ENCODE results near the gene MORF4L2.

Gene MORF4L2, protein sequence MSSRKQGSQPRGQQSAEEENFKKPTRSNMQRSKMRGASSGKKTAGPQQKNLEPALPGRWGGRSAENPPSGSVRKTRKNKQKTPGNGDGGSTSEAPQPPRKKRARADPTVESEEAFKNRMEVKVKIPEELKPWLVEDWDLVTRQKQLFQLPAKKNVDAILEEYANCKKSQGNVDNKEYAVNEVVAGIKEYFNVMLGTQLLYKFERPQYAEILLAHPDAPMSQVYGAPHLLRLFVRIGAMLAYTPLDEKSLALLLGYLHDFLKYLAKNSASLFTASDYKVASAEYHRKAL

DNA sequence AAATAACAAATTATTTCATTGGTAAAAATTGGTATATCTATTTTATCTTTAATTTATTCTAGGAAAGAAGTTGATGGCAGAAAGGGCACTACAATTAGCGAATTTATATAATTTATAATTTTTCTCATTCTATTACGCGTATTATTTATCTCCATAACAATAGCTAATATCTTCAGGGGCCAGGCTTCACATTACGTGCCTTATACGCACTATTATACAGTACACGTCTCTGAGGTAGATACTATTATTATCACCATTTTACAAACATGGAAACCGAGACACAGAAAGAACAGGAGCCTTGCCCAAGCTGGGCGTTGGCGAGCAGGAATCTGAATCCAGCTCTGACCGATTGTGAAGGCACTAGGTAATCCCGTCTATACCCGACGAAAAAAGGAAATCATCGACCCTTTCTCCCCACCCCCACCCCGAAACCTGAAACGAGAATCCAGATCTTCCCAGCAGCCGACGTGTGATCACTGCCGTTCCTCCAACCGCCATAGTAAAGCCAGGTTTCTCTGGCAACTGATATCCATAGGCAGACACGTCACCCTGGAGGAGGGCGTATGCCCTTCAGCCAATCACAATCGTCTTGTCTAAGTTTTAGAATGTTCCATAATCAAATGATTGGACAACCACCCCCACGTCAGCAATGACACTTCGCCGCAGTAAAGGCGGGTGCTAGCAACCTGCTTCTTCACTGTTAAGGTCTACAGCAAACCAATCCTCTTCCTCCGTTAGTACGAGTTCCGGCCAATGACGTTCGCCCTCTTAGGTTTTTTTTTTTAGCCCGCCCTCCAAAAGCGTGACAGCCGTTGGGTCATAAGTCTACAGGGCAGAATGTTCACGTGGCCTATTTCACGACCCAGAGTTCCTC, at the start of gene MORF4L2:
Gene MORF4L2 (minus strand): TSS at position 501 of the 874 bp plus-strand sequence. CDS start 9,672 bp downstream, outside the sequence.
- peak; percentile 95 for DNase-seq

DNA sequence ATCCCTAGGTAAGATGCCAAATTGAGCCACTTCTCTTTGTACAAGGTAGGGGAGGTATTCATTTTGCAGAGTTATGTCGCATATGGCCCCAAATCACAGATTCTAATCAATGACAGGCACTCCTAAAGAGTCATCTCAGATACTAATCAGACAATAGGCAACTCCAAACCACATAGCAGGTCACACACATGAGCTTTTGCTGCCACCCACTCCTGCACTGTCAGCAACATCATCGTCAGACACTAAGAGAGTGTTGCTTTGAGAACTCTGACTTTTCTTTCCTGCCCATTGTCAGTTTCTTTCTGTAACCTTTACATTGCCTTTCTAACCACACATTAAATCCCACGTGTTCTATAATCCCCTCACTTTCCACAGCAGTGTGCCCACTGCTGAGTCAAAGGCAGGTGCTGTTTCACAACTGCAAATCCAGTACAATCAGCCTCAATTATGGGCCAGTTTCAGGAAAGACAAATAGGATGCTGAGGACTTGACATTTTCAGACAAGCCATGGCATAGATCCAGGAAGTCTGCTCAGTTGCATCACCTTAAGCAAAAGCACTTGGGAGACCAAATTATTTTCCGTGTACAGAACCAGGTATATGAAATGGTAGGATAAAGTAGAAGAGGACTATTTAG, 47.7 kb upstream of the MORF4L2 start:
- no peak for DNase-seq

DNA sequence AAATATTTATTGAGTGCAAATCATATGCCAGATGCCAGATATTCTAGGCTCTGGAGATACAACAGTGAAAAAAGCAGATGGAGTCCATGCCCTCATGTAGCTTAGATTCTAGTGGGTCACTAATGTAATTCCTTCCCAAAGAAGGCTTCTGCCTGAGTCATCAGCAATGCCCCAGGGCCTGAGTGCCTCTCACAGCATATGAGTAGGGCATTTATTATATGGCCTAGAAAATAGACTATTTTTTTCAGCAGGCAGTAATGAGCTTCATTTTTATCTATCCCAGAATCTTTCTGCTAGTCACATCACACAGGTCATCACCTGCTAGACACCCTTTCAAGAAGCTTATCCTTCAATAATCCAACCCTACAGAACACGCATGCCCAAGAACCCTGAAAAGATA, 46.5 kb upstream of the MORF4L2 start:
- DNase-seq = no peak

DNA sequence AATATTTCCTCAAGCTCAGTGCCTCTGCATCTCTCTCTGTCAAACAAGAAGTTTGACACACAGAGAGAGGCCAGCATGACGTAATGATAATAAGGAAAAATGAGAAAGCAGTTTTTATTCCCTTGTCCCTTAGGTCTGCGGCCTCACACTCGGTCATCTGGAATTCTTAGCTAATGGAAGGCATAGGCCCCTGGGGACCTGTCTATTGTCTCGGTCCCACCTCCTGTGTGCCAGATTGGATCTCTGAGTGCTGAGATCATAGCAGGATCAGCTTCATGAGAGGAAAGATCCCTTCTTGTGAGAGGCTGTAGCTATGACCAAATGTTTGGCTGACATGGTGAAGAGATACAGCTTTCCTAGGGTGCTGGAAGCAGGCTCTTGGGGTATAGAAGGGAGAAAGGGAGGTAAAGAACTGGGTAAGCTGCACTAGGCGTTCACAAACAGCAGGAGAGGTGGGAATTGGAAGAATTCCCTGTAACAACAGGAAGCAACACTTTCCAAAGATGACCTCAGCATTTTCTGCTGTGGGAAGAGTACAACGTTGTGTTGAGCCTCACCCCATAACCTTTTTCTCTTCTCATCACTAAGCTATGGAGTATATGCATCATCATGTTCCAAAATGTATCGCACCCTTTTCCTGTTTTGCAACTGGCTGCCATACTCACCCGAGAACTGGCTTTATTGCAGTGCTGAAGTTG, 44.4 kb upstream of the MORF4L2 start:
- peak; percentile 86 for DNase-seq

DNA sequence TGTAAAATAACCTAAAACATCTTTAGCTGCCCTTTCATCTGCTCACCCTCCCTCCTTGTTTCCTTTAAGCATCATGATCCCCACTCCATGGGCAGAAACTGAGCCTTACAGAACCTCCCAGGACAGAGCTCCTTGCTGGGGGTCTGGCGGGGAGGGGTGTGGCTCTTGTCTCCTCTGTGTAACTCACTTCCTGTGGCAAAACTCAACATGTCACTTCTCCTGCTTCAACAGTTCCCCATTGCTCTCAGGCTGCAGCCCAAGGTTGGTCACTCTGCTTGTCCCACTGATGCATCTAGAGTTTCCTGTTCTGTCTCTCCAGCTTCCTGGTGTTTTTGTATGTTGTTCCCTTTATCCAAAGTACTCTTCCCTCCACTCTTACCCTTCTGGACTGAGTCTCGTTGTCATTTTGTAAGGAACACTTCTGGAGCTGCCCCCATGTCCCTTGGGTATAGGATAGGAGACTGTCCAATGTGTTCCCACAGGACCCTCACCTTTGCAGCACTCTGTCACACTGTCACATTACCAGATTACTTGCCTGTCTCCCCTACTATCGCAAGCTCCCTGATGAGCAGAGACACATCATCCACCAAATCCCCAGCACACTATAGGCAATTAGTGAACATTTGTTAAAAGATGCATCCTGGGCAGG, 43.8 kb upstream of the MORF4L2 start:
- no peak for DNase-seq

DNA sequence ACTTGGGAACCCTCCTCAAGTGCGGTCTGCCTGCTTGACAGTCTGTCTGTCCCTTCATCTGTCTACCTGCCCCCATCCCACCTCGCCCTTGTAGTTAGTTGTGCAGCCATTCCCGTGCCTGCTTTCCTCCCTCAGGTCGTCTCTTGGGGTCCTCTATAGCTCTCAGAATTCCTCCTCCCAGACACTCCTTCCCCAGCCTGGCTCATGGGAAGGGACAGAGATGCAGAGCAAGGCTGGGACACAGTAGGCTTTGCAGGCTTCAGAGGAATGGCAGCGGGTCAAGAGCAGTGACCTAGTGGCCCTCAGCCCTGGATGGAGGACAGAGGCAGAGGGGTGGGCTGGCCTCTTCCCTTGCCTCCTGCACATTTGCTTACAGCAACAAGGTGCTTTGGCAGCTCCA, 42.5 kb upstream of the MORF4L2 start:
- DNase-seq = no peak

DNA sequence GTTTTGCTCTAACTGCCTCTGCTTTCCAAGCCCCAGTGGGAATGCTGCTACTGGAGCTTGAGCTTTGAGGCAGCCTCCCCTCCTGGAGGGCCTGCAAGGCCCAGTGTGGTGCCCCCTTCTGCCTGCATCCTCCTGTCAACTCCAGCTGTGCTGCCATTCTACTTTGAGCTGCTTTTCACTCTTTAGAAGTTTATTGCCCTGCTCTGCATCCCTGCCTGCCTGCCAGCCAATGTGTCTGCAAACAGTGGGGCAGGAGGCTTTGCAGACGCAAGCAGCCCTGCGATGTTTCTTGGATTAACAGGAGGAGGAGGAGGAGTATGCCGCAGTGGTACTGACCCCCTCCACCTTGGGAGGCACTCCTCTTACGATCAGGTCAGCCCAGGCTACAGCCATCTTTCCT, 40.6 kb upstream of the MORF4L2 start:
- DNase-seq = no peak

DNA sequence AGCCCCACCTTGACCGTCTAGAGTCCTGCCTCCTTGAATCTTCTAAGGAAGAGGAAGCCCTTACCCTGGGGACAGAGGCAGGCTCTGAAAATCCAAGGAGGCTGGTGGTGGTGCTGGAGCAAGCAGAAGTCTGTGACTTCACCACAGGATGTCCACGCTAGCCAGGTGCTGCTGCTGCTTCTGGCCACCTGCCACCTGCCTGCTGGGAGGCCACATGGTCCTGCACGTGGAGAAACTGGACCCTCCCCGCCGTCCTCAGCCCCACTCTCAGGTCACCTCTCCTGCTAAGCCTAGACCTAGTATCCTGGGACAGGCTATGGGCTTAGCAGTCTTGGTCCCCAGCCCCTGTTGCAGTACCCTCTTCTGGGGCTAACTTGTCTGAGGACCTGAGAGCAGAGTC, 40.0 kb upstream of the MORF4L2 start:
- no peak for DNase-seq

DNA sequence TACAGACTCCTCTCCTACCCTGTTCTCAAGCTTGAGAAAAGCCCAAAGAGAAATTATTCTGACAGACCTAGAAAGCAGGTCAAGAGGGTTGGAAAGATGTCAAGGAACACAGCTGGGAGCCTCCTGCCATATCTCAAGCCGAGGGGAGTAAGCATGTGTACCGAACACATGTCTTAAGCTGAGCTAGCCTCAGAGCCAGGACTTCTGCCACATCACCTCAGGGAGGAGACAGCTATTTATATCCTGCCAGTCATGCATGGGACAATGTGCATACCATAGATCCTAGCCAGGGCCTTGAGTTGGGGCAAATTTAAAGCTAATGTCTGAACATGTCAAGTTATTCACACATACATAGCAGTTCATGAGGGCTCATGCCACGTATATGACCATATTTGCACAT, 36.0 kb upstream of the MORF4L2 start:
- DNase-seq = no peak

DNA sequence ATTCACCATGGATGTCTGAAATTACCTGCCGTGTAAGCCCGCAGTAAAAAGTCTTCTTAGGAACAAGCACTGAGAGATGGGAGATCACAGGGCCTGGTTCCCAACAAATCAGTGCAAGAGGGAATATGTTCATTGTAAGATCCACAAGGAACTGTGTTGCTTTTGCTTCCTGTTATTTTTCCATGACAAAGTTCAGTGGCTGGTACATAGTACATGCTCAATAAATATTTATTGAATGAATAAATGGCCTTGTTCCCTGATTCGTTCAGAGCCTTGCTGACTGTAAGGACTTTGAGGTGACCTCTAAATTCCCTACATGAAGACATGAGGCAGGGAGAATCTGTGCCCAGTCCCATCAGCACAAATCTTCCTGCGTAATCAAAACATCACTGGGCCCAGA, 31.6 kb upstream of the MORF4L2 start:
- DNase-seq = no peak

DNA sequence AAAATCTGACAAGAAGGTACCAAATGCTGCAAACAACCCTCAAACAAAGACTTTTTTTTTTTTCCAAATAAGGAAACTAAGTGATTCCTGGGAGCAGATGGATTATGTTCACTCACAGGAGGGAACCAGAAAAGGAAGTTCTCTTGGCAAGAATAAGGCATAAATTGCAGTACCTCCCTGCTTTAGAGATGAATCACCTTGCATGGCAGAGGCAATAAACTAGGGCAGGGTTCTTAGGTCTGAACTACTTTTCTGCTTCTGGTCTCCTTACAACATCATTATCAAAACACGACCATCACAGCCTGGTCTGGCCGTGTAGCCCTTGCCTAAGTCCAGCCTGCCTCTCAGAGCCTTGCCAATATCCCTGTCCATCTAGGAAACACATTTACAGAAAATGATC, 30.5 kb upstream of the MORF4L2 start:
- DNase-seq = peak; percentile 94

DNA sequence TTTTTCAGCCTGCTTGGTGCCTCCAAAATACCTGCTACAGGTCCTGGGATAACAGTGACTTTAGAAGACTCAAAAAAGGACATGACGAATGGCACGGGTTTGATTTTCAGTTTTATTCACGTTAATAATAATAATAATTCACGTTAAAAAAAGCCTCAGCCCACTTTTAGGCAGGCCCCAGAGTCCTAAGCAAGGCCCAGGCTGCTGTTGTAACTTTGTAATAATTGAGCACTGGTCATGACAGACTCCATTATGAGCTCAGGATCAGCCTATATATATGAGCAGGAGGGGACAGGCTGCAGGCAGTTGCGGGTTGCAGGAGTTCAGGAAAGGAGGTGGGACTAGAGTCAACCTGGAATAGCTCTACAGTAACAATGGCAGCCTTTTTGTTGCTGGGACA, 24.1 kb upstream of the MORF4L2 start, which contains the start of gene TMEM31:
Gene TMEM31 (plus strand): TSS at position 301 of the 400 bp plus-strand sequence. CDS start 1,350 bp downstream, outside the sequence.
- no peak for DNase-seq

DNA sequence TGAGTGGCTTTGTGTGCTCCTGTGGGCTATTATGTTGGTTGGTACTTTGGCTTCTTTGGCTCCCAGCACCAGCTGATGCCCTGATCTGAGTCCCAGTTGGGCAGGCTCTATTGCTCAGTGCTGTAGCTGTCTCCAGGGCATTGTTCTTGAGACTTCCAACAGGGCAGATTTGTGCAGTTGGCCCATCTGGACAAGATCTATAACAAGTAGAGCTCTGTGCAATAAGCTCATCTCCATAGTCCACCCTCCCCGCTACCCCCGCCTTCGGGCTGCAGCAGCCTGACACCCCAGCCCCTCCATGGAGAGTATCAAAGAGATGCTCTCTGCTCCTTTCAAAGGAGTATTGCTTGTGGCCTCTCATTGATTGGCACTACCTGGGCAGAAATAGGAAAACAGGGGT, 18.4 kb upstream of the MORF4L2 start:
- no peak for DNase-seq

DNA sequence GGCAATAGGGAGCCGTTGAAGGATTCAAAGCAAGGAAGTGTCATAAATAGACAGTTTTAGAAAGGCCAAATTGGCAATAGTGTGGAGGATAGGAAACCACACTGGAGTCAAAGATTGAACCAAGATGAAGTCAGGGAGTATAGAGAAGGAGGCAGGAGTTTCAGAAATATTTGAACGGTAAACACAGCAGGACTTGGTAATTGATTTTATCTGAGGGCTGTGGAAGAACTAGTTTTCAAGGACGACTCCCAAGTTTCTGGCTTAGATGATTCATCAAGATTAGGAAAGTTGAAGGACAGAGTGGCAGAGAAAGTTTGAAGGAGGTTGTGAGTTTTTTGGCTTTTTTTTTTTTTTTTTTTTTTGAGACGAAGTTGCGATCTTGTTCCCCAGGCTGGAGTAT, 12.7 kb upstream of the MORF4L2 start:
- DNase-seq = no peak

DNA sequence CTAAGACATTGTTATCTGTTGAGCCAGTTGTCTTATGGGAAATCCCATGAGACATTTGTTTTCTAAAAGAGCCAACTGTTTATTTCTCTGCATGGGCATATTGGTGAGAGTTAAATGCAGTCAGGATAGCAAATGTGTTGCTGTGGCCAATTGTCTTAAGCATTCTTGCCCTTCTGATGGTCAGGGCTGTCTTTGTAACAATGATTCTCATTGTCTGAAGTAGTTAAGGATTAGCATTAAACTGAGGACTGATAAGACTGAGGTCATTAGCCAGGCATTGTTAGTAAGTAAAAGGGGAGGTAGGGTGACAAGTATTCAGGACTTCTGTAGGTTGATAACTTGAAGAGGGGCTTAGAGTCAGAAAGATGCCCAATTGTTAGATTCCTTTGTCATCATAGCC, 11.2 kb upstream of the MORF4L2 start:
- DNase-seq = no peak

DNA sequence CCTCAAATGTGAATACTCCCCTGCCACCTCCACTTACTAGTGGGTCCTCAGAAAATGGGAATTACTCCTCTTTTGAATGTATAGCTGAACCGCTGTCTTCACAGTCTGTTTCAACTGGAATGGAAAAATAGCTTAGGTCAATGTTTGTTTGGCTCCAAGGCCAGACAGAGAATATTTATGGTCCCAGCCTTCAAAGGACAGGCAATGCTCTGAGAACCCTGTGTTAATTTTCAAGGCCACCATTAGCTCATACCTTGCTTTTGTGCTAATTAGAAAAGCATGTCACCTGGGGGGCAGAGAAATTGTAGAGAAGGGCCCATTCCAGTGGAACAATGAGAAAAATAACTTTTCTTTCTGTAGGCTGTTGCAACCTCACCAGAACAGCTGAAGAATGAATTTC, 4.6 kb upstream of the MORF4L2 start:
- DNase-seq = no peak

DNA sequence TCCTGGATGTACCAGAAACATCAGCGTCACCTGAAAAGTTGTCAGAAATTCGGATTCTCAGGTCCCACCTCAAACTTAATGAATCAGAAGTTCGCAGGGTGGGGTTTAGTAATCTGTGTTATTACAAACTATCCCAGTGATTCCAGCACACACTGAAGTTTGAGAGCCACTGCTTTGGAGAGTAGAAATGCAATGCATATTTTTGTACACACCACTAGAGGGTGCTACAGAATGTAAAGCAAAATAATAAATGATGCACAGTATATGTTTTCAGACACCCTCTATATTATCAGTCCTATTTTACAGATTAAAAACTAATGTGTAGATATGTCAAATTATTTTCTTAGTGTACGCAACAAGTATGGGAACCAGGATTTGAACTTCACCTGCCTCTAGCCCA, 2.4 kb upstream of the MORF4L2 start:
- peak; percentile 43 for DNase-seq

DNA sequence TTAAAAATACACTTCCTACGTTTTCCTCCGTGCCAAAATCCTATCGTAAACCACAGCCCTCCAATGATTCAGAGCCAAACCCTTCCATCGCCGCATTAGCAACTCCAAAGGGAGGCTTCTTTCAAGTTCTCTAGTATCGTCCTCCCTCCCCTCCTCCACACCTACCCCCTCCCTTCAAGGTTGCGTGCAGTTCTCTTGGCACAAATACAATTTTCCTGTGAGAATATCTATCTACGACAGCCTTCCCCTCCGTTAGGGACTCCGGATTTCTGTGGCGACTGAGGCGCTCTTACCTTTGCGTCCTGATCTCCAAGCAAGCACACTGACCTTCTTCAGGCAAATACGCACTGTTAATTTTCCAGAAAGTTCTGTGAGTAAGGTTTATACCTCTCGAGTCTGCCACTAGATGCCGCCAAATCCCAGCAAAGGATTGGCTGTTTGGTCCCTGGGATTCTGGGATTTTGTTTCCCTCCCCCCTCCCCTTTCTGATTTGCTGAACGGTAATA, 1.2 kb upstream of the MORF4L2 start:
- peak; percentile 66 for DNase-seq

DNA sequence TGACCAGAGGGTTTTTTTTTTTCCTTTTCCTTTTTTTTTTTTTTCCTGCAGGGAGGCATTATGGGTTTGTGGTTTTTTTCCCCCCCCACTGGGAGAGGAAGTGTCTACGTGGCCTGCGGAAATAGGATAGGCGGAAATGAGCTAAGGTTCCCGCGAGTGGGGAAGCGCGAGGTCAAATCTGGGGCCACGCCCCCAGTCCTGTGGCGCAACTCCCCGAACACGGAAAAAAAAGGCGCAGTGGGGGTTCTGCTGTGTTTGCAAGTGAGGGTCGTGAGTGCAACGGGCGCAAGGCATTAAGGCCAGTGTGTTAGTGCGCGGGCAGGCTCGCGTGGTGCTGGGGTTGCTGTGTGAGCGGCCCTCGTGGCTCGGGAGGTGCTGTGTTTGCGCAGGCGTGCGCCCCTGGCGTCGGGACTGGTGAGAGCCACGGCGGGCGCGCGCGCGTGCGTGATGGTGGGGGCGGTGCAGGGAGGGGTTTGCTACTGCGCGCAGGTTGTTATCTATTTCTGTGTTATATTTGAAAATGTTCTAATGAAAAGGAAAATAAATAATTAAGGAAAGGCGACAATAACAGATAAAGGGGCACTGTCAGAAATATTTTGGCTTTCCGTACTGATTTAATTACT, 685 bp upstream of the MORF4L2 start:
- no peak for DNase-seq

DNA sequence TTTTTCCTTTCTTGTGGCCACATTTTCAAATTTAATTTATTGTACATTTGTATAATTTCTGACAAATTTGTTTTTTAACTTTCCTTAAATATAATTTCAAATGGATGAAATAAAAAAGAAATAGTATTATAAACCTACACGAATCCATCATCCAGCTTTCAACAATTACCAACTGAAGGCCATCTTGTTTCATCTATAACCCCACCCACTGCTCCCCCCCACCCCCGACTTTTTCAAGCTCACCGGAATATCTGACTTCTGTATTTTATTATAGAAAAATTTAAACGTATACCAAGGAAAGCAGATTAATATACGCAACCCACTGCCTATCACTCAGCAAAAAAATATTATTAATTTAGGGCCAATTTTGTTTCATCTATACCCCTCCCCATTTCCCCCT, 1.1 kb downstream of the MORF4L2 start:
- no peak for DNase-seq

DNA sequence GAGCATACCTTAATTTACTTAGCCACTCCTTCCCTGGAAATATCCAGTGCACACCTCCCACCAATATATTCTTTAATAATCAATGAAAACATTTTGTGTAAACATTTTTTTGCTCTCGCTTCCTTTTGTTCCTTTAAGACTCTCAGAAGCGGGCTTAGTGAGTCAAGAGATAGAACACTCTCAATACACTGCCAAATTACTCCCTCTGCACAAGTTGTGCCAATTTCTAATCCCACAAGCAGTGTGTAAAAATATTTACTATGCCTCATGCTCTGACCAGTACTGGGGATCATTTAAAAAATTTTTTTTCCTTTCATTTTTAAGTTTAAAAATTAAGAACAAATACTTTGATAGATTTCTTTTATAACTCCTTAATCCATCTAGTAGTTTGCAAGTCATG, 5.1 kb downstream of the MORF4L2 start:
- no peak for DNase-seq

Data from HCEC 1CT (cell line).